HepG2 (cell line): ENCODE measurements around the gene BPI. TPM values are rescaled to one million over a fixed set of nuclear protein-coding genes. Genes with fewer than 3 reads are reported as not detected.

Experiments used
- CBX5 ChIP-seq: sonication (generic); formaldehyde crosslinking; IDR thresholded peaks from 2 replicates; pipeline ENCODE4 v1.4.0; 2020; ENCODE audit warnings: missing genetic modification reagents, borderline replicate concordance
- CREB1 ChIP-seq, 2 experiments: fragments of 450-650 bp in 1 of 2; IDR thresholded peaks; 2 replicates each; pipeline ENCODE4 v1.6.1; 2016 to 2017; ENCODE audit warnings: control low read depth in 1 of 2, mild to moderate bottlenecking in 1 of 2, missing compliant biosample characterization in 1 of 2, missing genetic modification characterization in 1 of 2
- ELF3 ChIP-seq: IDR thresholded peaks from 2 replicates; pipeline ENCODE4 v1.6.1; 2016; ENCODE audit warnings: missing genetic modification reagents, missing compliant biosample characterization
- EZH2 ChIP-seq: conservative IDR thresholded peaks from 2 replicates; pipeline ENCODE4 v1.6.1; 2012; ENCODE audit warnings: mild to moderate bottlenecking, low read depth, low read length, moderate library complexity
- FOXK1 ChIP-seq: sonication (generic); formaldehyde crosslinking; IDR thresholded peaks from 2 replicates; pipeline ENCODE4 v1.4.0; 2020; ENCODE audit warnings: low read depth, missing genetic modification reagents, borderline replicate concordance
- GATAD2A ChIP-seq: IDR thresholded peaks from 2 replicates; pipeline ENCODE4 v1.6.1; 2016
- HNF4A ChIP-seq: sonication (generic); formaldehyde crosslinking; IDR thresholded peaks from 2 replicates; pipeline ENCODE4 v1.4.0; 2020; ENCODE audit warnings: missing genetic modification reagents
- KLF6 ChIP-seq: IDR thresholded peaks from 2 replicates; pipeline ENCODE4 v1.8.0; 2016; ENCODE audit warnings: missing biosample characterization, missing genetic modification reagents
- MYC ChIP-seq: sonication (generic); formaldehyde crosslinking; IDR thresholded peaks from 2 replicates; pipeline ENCODE4 v1.9.0; 2021; ENCODE audit warnings: missing genetic modification reagents, borderline replicate concordance
- NCOR1 ChIP-seq: fragments of 200-600 bp; sonication (generic); IDR thresholded peaks from 2 replicates; pipeline ENCODE4 v1.7.0; 2017; ENCODE audit warnings: antibody characterized with exemption, low read length, borderline replicate concordance
- NFKBIZ ChIP-seq: IDR thresholded peaks from 2 replicates; pipeline ENCODE4 v1.6.1; 2018; ENCODE audit warnings: missing genetic modification reagents, missing compliant biosample characterization
- NR0B2 ChIP-seq: sonication (generic); formaldehyde crosslinking; IDR thresholded peaks from 2 replicates; pipeline ENCODE4 v1.4.0; 2020; ENCODE audit warnings: mild to moderate bottlenecking, missing genetic modification reagents
- SIX1 ChIP-seq: sonication (generic); formaldehyde crosslinking; IDR thresholded peaks from 2 replicates; pipeline ENCODE4 v1.4.0; 2020; ENCODE audit warnings: missing genetic modification reagents, borderline replicate concordance
- SKI ChIP-seq: fragments of 450-650 bp; IDR thresholded peaks from one replicate; pipeline ENCODE4 v1.6.1; 2018; ENCODE audit warnings: mild to moderate bottlenecking; ENCODE audit not compliant: partially characterized antibody
- U2AF1 ChIP-seq: fragments of 200-400 bp; formaldehyde crosslinking; optimal IDR thresholded peaks from 2 replicates; pipeline ENCODE3; 2017; ENCODE audit warnings: mild to moderate bottlenecking, low read depth, low read length
- ZBTB20 ChIP-seq: sonication (generic); formaldehyde crosslinking; IDR thresholded peaks from 2 replicates; pipeline ENCODE4 v1.8.1; 2023; ENCODE audit warnings: missing genetic modification reagents, low read depth, mild to moderate bottlenecking, borderline replicate concordance
- ZMYM4 ChIP-seq: sonication (generic); formaldehyde crosslinking; IDR thresholded peaks from 2 replicates; pipeline ENCODE4 v1.8.1; 2023; ENCODE audit warnings: mild to moderate bottlenecking, missing genetic modification reagents
- ZNF205 ChIP-seq: IDR thresholded peaks from 2 replicates; pipeline ENCODE4 v1.6.1; 2018; ENCODE audit warnings: missing biosample characterization, missing genetic modification reagents
- ZNF256 ChIP-seq: sonication (generic); formaldehyde crosslinking; conservative IDR thresholded peaks from 2 replicates; pipeline ENCODE4 v1.4.0; 2020; ENCODE audit warnings: missing genetic modification reagents
- ZNF558 ChIP-seq: sonication (generic); formaldehyde crosslinking; IDR thresholded peaks from 2 replicates; pipeline ENCODE4 v1.9.0; 2022; ENCODE audit warnings: mild to moderate bottlenecking, missing genetic modification reagents, borderline replicate concordance
- ZNF629 ChIP-seq: sonication (generic); formaldehyde crosslinking; conservative IDR thresholded peaks from 2 replicates; pipeline ENCODE4 v1.5.0; 2020; ENCODE audit warnings: missing genetic modification reagents
- ZNF646 ChIP-seq: sonication (generic); formaldehyde crosslinking; IDR thresholded peaks from 2 replicates; pipeline ENCODE4 v1.9.0; 2021; ENCODE audit warnings: mild to moderate bottlenecking, missing genetic modification reagents
- polyA plus RNA-seq, 8 experiments: library from polyadenylated mRNA; depleted of rRNA in 3 of 8; stranded (reverse) in 7 of 8; unstranded in 1 of 8; fragments of >200 nt; fragmentation: Illumina TruSeq in 4 of 8; extraction: Trizol in 4 of 8; gene quantifications; 2 replicates each; pipeline versions ENCODE4 v1.2.1 to v1.2.3, GENCODE V29; 2011 to 2016; ENCODE audit warnings: low read depth in 4 of 8, missing spikeins in 1 of 8, mixed read lengths in 1 of 8; ENCODE audit not compliant: insufficient read depth in 1 of 8
- total RNA-seq, 5 experiments: library from RNA; depleted of rRNA; stranded (reverse); fragments of >200 nt; fragmentation: Illumina TruSeq; extraction: Trizol; gene quantifications; 2 replicates each; pipeline ENCODE4 v1.2.3, GENCODE V29; 2016; ENCODE audit warnings: low read depth in 1 of 5

The BPI gene
- total and polyA plus RNA-seq, 2 of the 13 experiments (the other 11 are each of a cell fraction or from before 2014, with no cell fraction given) = not detected

GRCh38 chr20:38290829-38291814, 12.8 kb upstream of the BPI start (continued):
- TF ChIP-seq NCOR1 (no peak), ELF3 (no peak), KLF6 (0 out of 2 replicates have a peak, but pooled peaks have one; percentile 10), GATAD2A (CRISPR knock-in tag) (no peak; the same call in 1 of the 2 replicates), ZNF205 (CRISPR knock-in tag) (no peak), SIX1 (0 out of 2 replicates have a peak, but pooled peaks have one; percentile 15), ZNF256 (CRISPR knock-in tag) (0 out of 2 replicates have a peak, but pooled peaks have one; percentile 49), ZNF646 (CRISPR knock-in tag) (peak; percentile 64; the same call in 1 of the 2 replicates), EZH2 (no peak), ZBTB20 (CRISPR knock-in tag) (no peak), MYC (peak; percentile 40; the same call in 1 of the 2 replicates), ZNF629 (CRISPR knock-in tag) (no peak; the same call in 1 of the 2 replicates), ZNF558 (no peak), ZMYM4 (CRISPR knock-in tag) (peak; percentile 45; the same call in 1 of the 2 replicates), NR0B2 (no peak; the same call in 1 of the 2 replicates), HNF4A (peak; percentile 22; the same call in 1 of the 2 replicates), U2AF1 (peak; percentile 86), CREB1 (IDR thresholded peaks at IDR 0.05) (no peak), CREB1 (CRISPR knock-in tag; IDR thresholded peaks at IDR 0.05) (0 out of 2 replicates have a peak, but pooled peaks have one; percentile 8), SKI (peak; percentile 97), FOXK1 (CRISPR knock-in tag) (0 out of 2 replicates have a peak, but pooled peaks have one; percentile 48), NFKBIZ (CRISPR knock-in tag) (no peak), CBX5 (no peak)
